Endometrial microvascular endothelial cells (primary cell): Measurements from ENCODE around the gene GSTT4. TPM values are rescaled to one million over a fixed set of nuclear protein-coding genes. Genes with fewer than 3 reads are reported as not detected.
"Not testable (repeated sequence)": the region's sequence is repeated elsewhere in the genome, so short reads cannot be mapped to it uniquely, and the experiment has no call there.

Experiments used
- in situ Hi-C: cut with HindIII; loops from 2 replicates; pipeline ENCODE4 v1.10.0; 2017; ENCODE audit warnings: low sequenced_read_pairs, low pct_unique_long_range_greater_than_20kb; ENCODE audit errors: inconsistent ontology term
- total RNA-seq: library from RNA; depleted of rRNA; stranded (reverse); fragments of >200 nt; gene quantifications from one replicate; pipeline ENCODE4 v1.2.3, GENCODE V29; 2015; ENCODE audit errors: inconsistent ontology term

Gene GSTT4
- total RNA-seq, 1 donor from 2014 or later, result not detected

GRCh38 chr22:23961084-23961771, 44.0 kb downstream of the GSTT4 start, which contains the start of gene GSTT2B:
GSTT2B (minus strand) TSS chr22:23961195; CDS start chr22:23961131, 64 bp downstream.
- in situ Hi-C loops, result not testable (repeated sequence)

DNA sequence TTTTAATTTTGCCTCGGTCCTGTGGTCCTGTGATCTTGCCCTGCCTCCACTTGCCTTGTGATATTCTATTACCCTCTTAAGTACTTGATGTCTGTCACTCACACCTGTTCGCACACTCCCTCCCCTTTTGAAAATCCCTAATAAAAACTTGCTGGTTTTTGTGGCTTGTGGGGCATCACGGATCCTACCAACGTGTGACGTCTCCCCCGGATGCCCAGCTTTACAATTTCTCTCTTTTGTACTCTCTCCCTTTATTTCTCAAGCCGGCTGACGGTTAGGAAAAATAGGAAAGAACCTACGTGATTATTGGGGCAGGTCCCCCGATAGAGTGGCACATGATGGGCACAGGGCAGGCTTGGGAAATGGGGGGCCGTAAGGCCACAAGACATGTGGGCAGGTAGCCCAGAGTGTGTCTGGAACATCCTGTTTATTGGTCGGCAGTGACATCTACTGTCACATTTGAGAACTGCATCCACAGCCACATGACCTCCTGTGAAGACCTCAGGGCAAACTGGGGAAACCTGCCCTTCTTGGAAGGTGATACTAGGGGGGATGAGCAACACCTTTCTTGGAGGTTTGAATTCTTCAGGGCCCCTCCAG, 48.9 kb downstream of the GSTT4 start:
- in situ Hi-C loops, result not testable (repeated sequence)

DNA sequence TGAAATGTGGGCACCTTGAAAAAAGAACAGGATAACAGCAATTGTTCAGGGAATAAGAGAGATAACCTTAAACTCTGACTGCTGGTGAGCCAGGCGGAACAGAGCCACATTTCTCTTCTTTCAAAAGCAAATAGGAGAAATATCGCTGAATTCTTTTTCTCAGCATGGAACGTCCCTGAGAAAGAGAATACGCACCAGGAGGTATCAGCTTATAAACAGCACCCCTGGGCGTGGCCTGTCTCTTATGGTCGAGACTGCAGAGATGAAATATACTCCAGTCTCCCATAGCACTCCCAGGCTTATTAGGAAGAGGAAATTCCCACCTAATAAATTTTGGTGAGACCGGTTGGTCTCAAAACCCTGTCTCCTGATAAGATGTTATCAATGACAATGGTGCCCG, 49.4 kb downstream of the GSTT4 start:
- in situ Hi-C loops, result not testable (repeated sequence)

DNA sequence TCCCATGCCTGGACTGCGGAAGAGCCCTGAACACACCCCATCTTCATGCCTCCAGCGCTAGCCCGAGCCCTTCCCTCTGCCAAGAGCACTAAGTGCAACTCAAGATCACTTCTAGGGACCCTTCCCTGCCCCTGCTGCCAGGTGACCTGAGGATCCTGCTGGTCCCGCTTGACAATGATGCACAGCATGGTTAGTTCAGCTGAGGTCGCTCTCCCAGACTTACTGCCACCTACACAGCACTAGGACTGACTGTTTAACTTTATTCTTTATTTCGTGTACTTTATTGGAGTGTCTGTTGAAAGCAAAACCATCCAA, 50.3 kb downstream of the GSTT4 start:
- in situ Hi-C loops, result not testable (repeated sequence)

GRCh38 chr22:23954193-23954990, 50.9 kb downstream of the GSTT4 start:
- in situ Hi-C loops, result not testable (repeated sequence)

DNA sequence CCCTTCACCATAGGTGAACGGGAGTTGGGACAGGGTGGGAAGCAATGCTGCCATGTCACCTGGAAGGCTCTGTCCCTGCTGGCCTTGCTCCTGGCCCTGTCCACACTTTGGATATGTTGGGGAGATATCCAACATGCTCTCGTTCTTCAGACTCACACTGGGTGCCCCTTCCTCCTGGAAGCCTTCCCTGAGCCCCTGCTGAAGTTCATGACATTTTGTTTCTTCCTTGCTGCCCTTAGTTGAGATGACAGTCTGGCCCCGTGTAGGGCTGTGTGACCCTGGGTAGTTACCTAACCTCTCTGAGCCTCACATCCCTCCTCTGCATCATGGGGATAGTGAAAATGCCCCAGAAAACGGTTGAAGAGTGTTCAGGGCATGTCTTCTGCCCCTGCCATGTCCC, 51.8 kb downstream of the GSTT4 start:
- in situ Hi-C loops, result not testable (repeated sequence)

- in situ Hi-C loops, result not testable (repeated sequence)
Observed at GRCh38 chr22:23952794-23953405, 52.4 kb downstream of the GSTT4 start.

- in situ Hi-C loops, result not testable (repeated sequence)
Observed at GRCh38 chr22:23951383-23951782, 53.9 kb downstream of the GSTT4 start.

GRCh38 chr22:23949764-23950163, 55.5 kb downstream of the GSTT4 start:
- in situ Hi-C loops, result not testable (repeated sequence)

Other genes starting within 250 kb of the GSTT4 start
- not detected for gene C22orf15, start 242.5 kb downstream of the GSTT4 start, total RNA-seq
- gene CHCHD10, start 237.5 kb downstream of the GSTT4 start, total RNA-seq, result 9.7 TPM
- 2.4 TPM for gene MMP11, start 232.6 kb downstream of the GSTT4 start, total RNA-seq
- gene SMARCB1, start 218.5 kb downstream of the GSTT4 start, total RNA-seq, result 141 TPM
- not detected for gene DERL3, start 166.4 kb downstream of the GSTT4 start, total RNA-seq
- 4.7 TPM for gene SLC2A11, start 147.6 kb downstream of the GSTT4 start, total RNA-seq
- 414 TPM for gene MIF, start 111.1 kb downstream of the GSTT4 start, total RNA-seq
- 0.19 TPM for gene GSTT2B, start 44.3 kb downstream of the GSTT4 start, total RNA-seq
- not detected for gene DDTL, start 38.6 kb downstream of the GSTT4 start, total RNA-seq
- gene DDT, start 31.0 kb downstream of the GSTT4 start, total RNA-seq, result 98.1 TPM
- gene GSTT2, start 25.3 kb downstream of the GSTT4 start, total RNA-seq, result 0.56 TPM
- 31.4 TPM for gene CABIN1, start 5.9 kb upstream of the GSTT4 start, total RNA-seq
- 0.09 TPM for gene SUSD2, start 176.0 kb upstream of the GSTT4 start, total RNA-seq
- gene GGT5, start 239.6 kb upstream of the GSTT4 start, total RNA-seq, result 17.6 TPM